Right kidney (tissue), 1 donor: ENCODE data around the gene OLFM2.
A peak's percentile ranks its signal among the peaks of the same experiment; 100 is the strongest.

ENCODE experiments used
- DNase-seq: peaks from one replicate; pipeline ENCODE4 v3.0.0-alpha.2; 2016

Gene OLFM2

DNA sequence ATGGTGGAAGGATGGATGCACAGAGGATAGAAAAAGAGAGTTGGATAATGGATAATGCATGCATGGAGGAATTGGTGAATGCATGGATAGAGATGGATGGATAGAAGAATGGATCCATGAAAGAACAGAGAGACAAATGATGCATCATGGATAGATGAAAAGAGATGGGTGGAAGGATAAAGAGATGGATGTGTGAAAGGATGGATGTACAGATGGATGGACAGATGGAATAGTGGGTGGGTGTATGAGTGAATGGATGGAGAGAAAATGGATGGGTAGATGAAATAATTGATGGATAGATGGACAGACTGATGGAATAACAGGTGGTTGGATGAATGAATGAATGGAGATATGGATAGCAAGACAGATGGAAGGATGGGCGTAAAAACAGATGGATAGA is 25.7 kb downstream of the OLFM2 start:
- no peak for DNase-seq

DNA sequence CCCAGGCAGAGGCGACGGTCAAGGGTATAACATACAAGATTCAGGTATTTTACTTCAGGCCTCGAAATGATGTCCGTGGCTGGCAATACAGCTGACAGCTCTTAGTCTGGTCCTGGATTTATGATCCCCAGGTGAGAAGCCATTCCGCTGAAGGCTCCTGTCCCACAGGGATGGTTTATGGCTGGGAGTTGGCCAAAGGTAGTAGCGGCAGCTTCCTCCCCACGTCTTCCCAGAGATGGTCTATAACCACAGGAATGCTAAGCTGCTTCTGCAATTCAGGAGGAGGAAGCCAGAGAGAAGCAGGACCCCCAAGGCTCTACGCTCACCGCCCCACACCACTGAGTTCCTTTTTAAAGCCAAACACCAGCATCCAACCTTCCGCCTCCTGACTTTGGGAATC is 27.1 kb downstream of the OLFM2 start:
- no peak for DNase-seq

DNA sequence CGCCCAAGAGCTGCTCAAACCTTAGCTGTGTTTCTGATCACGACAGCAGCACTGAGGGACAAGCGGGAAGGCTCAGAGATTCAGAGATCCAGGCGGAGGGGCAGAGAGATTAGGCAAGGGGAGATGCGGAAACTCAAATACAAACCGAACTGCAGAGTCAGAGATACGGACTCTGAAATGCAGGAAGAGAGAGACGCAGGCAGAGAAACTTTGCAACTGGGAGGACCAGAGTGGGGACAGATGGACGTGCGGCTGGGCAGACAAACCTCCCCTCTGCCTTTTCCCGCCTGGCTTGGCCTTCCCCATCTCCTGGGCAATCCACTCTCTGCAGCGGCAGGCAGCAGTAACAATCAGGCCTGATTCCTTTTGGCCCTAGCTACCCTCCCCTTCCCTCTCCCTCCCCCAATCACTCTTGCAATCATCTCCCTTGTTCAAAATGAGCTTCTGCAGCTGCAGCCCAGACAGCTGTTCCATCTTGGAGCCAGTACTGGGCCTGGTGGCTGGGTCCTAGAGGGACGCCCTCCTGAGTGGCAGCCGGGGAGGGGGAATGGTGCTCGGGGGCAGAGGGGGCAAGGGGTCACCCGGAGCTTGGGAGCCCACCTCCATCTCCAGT is 29.7 kb downstream of the OLFM2 start:
- DNase-seq = no peak

DNA sequence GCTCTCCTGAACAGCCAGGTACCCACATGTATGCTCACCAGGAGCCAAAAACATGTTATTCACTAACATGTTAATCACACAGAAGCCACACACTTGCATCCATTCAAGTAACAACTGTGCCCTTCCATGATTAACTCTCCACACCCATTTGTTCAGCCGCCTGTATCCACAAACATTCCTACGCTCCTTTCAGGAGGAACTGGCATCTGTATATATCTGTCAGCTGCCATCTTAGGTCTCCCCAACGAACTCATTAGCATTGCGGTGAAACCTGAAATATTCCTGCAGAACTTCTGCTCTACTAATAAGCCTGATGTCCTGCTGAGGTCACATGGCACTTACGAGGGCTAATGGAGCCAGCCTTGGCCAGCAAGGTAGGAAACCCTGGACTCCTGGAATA is 33.0 kb downstream of the OLFM2 start:
- DNase-seq = no peak

DNA sequence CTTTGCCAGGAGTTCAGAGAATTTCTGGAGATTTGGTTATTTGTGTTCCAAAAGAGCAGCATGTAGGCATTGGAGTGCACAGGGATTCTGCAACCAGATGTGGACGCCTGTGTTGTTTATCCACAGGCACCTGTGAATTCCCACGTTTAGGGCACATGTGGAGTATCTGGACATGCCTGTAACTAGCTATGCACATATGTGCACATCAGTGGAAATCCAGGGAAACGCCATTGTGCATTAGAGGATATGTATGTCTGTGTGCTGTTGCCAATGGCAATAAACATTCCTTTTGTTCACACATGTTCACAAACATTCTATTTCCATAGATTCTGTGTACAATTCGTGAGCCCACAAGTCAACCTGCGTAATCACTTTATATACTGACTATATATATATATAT is 34.7 kb downstream of the OLFM2 start:
- no peak for DNase-seq

DNA sequence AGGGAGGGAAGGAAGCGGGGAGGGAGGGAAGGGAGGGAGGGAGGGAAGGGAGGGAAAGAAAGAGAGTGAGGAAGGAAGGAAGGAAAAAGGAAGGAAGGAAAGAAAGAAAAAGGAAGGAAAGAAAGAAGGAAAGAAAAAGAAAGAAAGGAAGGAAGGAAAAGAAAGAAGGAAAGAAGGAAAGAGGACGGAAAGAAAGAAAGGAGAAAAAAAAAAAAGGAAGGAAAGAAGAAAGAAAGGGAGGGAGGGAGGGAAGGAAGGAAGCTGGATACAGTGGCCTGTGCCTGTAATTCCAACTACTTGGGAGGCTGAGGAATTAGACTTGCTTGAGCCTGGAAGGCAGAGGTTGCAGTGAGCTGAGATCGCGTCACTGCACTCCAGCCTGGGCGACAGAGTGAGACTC is 35.3 kb downstream of the OLFM2 start:
- DNase-seq = no peak

DNA sequence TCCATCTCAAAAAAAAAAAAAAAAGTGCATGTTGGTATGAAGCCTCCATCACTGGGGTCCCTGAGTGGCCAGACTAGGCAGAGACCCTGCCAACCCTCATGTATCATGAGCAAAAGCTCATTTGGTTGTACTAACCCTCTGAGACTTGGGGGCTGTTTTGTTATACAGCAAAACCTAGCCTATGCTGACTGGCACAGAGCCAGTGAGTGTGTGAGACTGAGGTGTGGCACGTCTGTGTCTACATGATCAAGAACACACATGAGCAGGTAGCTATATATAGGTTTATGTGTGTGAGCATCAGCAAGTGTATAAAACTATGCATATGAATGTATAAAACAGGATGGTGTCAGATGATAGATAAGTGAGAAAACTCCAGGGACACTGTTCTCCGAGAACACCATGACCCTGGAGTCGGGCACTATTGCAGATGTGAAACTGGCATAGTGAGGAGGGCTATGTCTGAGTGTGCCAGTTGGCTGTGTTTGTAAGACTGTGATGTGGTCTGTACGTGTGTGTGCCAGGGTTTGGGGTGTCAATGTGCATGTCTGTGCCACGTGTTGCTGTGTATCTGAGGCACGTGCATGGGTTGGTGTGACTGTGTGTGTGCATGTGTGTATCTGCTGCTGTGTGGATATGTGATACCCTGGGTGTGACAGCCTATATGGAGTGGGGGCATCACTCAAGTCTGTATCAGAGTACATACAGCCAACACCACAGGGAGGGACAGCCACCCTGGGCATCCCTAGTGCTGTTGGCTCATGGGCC is 44.5 kb downstream of the OLFM2 start:
- DNase-seq = no peak

DNA sequence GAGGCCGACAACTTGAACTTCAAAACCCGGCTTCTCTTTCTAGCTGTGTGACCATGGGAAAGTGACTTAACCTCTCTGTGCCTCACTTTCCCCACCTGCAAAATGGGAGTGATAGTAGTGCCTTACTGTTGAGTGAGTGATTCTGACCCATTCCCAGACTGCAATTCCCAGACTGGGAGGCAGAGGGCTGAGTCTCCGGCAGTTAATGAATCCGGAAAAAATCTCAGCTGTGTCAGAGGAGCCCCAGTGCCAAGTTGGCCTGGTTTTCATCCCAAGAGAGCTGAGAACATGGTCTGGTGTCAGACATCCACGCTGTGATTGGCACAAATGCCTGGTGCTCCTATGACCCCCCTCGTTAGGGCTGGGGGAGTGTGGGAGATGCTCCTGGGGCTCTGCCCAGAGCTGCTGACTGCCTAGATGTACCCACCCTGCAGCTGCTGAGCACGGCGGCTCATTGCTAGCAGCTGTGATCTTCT is 51.2 kb downstream of the OLFM2 start:
- DNase-seq = no peak

DNA sequence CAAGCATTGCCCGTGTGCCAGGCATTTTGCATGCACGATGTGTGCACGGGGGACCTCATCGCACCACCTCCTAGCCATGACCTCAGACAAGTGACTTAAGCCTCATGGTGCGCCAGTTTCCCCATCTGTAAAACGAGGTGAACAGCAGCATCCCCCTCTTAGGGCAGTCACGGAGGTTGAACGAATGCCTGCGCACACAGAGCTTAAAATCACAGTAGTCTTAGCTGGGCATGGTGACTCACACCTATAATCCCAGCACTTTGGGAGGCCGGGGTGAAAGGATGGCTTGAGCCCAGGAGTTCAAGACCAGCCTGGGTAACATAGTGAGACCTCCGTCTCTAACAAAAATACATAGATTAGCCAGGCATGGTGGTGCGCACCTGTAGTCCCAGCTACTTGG is 52.6 kb downstream of the OLFM2 start:
- no peak for DNase-seq

DNA sequence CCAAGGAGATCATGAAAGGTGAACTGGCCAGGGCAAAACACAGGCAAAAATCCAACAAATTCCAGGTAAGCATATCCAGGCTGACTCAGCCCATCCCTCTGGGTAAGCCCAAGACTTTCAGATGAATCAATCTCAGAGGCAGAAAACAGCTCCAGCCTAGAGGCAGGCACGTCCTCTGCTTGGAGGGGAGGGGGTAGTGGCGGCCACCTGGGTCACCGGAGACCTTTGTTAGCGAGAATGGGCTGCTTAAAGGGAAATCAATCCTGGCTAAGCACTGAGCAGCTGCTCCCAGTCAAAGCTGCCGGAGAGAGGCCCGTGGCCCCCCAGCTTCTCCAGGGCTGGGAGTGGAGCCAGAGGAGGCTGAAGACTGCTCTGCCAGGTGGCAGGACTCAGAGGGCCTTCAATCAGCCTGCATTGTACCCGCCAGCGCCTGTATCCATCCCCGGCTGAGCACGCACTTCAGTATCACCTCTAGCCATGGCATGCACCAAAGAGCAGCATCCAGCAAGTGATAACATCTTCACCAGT is 53.0 kb downstream of the OLFM2 start:
- peak; percentile 19 for DNase-seq

DNA sequence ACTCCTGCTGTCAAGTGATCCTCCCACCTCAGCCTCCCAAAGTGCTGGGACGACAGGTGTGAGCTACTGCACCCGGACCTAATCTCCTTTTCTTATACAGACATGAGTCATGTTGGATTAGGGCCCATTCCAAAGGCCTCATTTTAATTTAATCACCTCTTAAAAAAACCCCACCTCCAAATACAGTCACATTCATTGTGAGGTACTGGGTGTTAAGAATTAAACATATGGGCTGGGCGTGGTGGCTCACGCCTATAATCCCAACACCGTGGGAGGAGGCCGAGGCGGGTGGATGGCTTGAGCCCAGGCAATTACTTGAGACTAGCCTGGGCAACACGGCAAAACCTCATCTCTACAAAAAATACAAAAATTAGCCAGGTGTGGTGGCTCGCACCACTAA is 54.6 kb downstream of the OLFM2 start:
- DNase-seq = no peak

DNA sequence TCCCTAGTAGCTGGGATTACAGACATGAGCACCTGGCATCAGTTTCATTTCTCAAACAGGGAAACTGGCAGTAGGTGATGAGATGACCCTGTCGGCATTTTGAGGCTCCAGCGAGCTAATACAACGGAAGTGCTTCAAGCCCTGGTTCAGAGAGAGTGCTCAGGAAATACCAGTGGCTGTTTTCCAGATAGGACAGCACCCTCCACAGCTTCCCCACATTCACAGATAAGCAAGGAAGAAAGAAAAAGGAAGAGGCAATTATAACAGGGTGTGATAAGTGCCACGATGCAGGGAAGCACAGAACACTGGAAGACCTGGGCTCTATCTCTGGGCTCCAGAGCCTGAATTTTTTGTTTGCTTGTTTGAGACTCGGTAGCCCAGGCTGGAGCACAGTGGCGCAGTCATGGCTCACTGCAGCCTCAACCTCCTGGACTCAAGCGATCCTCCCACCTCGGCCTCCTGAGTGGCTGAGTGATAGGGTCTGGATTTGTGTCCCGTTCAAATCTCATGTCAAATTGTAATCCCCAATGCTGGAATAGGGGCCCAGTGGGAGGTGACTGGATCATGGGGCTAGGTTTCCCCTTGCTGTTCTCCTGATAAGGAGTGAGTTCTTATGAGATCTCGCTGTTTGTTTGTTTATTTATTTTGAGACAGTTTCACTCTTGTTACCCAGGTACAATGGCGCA is 57.7 kb downstream of the OLFM2 start:
- DNase-seq = no peak

DNA sequence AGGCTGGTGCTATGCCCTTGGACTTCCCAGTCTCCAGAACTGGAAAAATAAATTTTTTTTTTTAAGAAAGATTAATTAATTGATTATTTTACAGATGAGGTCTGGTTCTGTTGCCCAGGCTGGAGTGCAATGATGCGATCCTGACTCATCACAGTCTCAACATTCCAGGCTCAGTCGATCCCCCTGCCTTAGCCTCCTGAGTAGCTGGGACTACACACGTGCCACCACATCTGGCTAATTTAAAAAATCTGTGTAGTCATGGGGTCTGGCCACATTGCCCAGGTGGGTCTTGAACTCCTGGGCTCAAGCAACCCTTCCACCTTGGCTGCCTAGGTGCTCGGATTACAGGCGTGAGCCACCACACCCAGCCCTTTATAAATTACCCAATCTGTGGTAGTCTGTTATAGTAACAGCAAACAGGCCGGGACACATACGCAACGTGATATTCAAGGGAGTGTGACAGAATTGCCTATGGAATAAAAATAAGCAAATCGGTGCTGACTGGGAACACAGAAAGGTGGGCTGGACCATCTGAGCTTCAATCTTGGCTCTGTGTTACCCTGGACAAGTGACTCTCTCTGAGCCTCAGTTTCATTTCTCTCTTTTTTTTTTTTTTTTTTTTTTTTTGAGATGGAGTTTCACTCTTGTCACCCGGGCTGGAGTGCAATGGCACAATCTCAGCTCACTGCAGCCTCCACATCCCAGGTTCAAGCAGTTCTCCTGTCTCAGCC is 58.4 kb downstream of the OLFM2 start:
- DNase-seq = no peak

DNA sequence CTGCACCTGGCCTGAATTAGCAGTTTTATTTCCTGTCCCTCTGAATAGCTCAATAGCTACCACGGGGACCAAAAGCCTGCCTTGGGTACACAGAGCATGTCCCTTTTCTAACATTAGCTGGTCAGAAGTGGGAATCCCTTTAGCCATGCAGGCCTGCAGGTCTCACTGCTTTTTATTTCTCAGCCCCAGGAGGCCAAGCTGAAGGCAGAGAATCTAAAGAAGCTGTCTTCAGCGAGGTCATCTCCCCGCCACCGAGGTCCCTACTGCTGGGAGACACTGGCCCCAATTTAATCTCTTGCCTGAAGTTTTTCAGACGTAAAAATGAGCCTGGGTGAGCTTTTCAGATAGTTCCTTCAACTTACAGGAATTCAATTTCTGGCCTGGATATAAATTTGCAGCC is 60.5 kb downstream of the OLFM2 start:
- DNase-seq = no peak

DNA sequence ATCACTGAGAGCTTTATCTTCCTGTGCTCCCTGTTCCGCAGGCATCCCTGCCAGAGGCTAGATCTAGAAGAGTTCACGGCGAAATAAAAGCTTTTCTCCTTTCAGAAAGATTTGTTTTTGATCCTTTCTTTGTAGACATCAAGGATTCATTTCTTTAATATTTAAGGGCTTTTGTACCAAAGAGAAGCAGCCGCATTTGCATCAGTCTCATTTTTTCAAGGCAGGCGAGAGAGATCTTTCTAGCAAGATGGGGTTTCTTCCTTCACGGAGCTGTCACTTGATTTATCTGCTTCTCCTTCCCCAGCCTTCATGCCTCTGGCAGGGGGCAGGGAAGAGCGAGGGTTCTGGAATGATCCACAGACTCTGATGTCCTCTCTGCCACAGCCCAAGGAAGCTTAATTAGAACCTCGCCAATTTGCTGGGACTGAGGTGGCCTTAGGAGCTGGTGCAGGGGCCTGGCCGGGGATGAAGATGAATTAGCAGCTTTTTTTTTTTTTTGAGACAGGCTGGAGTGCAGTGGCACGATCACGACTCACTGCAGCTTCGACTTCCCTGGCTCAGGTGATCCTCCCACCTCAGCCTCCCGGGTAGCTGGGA is 61.2 kb downstream of the OLFM2 start:
- no peak for DNase-seq

DNA sequence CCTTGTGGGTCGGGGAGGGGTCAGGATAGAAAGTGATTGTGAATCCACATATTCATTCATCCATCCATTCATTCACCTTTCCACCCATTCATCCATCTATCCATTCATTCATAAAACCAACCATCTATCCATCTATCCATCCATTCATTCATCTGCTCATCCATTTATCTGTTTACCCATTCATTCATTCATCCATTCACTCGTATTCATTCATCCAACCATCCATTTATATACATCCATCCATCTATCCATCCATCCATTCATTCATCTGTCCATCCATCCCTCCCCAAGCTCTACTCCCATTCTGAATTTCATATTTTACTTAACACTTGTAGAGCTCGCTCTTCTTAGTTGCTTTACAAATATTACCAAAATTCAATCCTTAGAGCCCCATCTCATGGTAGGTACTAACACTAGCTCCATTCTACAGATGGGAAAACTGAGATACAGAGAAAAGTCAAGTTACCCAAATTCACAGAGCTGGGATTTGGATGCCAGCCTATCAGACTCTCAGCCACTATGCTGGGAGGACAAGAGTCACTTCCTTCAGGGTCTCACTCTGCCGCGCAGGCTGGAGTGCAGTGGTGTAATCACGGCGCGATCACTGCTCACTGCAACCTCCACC is 63.6 kb downstream of the OLFM2 start:
- DNase-seq = no peak

DNA sequence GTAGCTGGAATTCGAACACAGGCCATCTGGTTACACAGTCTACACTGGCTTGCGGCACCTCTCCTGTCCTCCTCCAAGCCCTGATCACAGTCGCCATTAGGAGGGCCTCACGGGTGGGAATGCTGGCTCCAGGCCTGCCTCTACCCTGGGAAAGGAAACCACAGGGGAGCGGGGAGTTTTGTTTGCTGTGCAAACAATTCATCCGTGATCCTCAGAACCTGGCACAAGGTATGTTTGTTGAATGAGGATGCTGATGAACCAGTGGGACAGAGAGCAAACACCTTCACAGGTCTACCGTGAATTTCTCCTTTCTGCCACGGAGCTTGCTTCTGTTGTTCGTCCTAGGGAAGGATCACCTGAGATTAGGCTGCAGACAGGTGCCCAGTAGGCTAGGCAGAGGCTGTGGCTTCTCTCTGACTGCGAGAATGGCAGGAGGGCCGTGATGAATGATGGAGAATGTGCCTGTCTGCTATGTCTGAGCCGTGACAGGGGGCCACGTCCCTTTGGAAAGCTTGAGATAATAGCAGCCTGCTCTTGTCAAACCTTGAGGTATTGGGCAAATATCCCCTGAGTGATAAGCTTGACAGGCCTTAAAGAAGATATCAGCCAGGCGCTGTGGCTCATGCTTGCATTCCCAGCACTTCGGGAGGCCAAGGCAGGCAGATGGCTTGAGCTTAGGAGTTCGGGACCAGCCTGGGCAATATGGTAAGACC is 64.5 kb downstream of the OLFM2 start:
- DNase-seq = no peak

DNA sequence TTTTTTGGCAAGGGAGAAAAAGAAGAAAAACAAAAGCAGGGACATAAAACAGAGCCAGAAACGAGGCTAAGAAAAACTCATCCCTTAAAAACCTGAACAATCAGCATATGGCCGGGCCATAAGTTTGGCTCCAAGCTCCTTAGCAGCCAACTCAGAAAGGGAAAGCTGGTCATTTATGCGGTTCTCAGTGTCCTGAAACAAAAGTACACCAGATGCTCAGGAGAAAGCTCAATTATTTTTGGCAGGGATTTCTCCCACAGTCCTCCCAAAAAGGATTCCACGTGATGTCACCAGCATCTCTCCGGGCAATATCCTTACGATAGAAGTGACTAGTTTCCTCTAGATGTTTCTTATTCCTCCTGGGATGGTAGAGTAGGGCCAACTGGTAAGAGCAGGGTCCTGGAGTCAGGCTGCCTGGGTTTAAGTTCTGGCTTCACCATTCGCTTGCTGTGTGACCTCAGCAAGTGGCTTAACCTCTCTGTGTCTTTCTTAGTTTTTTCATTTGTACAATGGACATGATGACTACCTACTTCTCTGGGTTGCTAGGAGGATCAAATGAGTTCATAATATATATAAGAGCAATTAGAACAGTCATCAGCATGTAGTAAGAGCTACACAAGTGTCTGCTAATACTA is 67.2 kb downstream of the OLFM2 start:
- no peak for DNase-seq

DNA sequence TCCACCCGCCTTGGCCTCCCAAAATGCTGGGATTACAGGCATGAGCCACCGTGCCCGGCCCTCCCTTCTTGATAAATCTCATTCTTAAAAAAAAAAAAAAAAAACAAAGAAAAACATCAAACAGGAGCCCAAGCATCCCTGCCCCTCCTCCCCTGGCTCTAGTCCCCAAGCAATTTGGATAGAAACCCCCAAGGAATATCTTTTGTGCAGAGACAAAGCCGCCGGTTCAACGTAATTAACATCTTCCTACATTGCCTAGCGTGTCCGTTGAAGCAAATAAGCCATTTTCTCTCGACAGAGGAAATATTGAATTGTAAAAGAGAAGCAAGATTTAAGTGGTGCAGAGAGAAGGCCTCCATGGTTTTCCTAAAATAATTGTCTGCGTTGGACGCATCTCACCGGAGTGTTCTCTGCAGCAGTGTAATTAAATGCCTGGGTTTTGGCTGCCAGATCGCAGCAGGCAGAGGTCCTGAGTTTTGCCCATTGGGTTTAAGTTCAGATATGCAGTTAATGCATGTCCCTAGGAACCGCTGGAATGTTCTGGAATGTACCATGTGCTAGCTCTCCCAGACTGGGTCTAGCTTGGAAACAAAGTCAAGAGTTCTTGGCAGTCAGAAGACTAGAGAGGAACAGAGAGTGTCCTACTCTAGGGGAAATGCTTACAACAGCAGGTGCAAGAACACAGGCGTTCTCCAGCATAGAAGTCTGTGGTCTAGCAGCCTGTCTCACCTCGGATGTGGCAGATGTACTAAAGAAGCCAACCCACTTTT is 70.4 kb downstream of the OLFM2 start:
- DNase-seq = no peak

DNA sequence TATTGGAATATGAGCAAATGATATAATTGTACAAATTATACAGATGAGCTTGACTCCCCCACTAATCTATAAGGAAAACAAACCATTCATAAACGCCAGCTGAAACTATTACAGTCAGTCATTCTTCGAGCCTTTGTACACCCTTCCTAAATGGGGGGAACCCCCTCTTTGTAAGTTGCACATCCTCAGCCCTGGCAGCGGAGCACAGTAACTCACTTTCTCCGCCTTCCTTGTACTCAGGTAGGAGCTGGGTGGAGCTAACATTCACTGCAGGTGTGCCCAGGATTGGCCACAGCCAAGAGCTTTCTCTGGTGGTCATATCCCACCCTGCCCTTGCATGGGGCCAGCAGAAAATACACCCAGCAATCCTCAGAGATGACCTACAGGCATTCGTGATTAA is 72.6 kb downstream of the OLFM2 start:
- no peak for DNase-seq
